ENCODE results near the gene PDZD2.

Gene PDZD2

GRCh38 chr5:31941151-31941755 is 302.3 kb downstream of the PDZD2 start:
- DNase-seq = no peak
- Histone ChIP-seq H3K27ac (no peak overlapping the region), H3K4me3 (ENCODE audit: low read depth, low read length) (no peak overlapping the region), H3K36me3 (replicated peaks) (no peaks in the 10 kb centered on the region), H3K27me3 (replicated peaks) (no peaks in the 10 kb centered on the region)
- in situ Hi-C loops (cut with HindIII; ENCODE audit: low pct_ligation_motif_present, low sequenced_read_pairs) = no loop called here
- TF ChIP-seq CTCF (IDR thresholded peaks at IDR 0.05; ENCODE audit: low read depth, low read length, missing control alignments) = no peak

GRCh38 chr5:31942546-31942945 is 303.6 kb downstream of the PDZD2 start:
- Histone ChIP-seq H3K36me3 (replicated peaks) (no peaks in the 10 kb centered on the region), H3K4me3 (ENCODE audit: low read depth, low read length) (no peak overlapping the region), H3K27ac (no peak overlapping the region), H3K27me3 (replicated peaks) (no peaks in the 10 kb centered on the region)
- DNase-seq = no peak
- in situ Hi-C loops (cut with HindIII; ENCODE audit: low pct_ligation_motif_present, low sequenced_read_pairs) = no loop called here
- no peak for TF ChIP-seq CTCF (IDR thresholded peaks at IDR 0.05; ENCODE audit: low read depth, low read length, missing control alignments)

DNA sequence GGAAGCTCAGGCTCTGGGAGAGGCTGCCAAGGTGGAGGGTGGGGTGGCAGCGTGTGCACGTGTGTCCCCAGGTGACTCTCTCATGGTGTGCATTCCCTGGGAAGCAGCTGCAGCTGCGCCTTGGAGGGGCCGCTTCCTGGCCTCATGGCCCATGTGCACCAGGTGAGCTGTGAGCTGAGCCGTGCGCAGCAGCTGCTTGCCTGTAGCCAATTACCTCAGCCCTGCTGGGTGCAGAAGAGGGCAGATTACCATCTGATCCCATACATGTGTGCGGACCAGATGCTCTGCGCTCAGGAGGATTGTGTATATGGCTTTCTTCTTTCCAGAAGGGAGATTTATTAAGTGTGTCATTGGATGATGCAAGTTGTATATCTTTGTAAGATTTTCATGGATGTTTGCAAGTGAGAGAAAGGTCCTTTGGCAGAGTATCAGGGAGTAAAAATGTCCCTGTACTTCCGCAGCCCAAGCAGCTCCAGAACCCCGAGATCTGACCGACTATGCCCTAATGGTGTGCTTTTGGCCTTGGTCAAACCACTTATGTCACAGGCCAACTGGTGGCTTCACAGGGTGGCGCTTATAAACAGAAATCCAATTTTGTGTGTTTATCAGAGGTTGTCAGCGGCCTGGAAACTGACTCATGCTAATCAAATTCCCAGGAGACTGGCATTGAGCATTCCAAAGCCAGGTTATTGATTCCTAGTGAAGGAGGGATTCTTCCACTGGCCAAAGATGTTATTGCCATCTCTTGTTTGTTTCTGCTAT is 305.9 kb downstream of the PDZD2 start:
- TF ChIP-seq CTCF (IDR thresholded peaks at IDR 0.05; ENCODE audit: low read depth, low read length, missing control alignments) = no peak
- no peak overlapping the region for H3K27ac ChIP-seq

GRCh38 chr5:31948006-31948405 is 309.1 kb downstream of the PDZD2 start:
- DNase-seq = no peak
- in situ Hi-C loops (cut with HindIII; ENCODE audit: low pct_ligation_motif_present, low sequenced_read_pairs) = no loop called here
- no peak overlapping the region for H3K4me3 ChIP-seq (ENCODE audit: low read depth, low read length)
- H3K36me3 ChIP-seq (replicated peaks) = no peaks in the 10 kb centered on the region
- H3K27ac ChIP-seq = no peak overlapping the region
- no peak for TF ChIP-seq CTCF (IDR thresholded peaks at IDR 0.05; ENCODE audit: low read depth, low read length, missing control alignments)
- no peaks in the 10 kb centered on the region for H3K27me3 ChIP-seq (replicated peaks)

More for the DNA sequence above, 305.9 kb downstream of the PDZD2 start:
- H3K4me3 ChIP-seq (ENCODE audit: low read depth, low read length) = no peak overlapping the region
- in situ Hi-C loops (cut with HindIII; ENCODE audit: low pct_ligation_motif_present, low sequenced_read_pairs) = no loop called here
- no peak for DNase-seq
- no peaks in the 10 kb centered on the region for H3K36me3 ChIP-seq (replicated peaks)
- H3K27me3 ChIP-seq (replicated peaks) = no peaks in the 10 kb centered on the region

GRCh38 chr5:31952067-31952466 is 313.1 kb downstream of the PDZD2 start:
- Histone ChIP-seq H3K36me3 (replicated peaks) (no peaks in the 10 kb centered on the region), H3K27ac (no peak overlapping the region), H3K4me3 (ENCODE audit: low read depth, low read length) (no peak overlapping the region), H3K27me3 (replicated peaks) (no peaks in the 10 kb centered on the region)
- in situ Hi-C loops (cut with HindIII; ENCODE audit: low pct_ligation_motif_present, low sequenced_read_pairs) = no loop called here
- no peak for TF ChIP-seq CTCF (IDR thresholded peaks at IDR 0.05; ENCODE audit: low read depth, low read length, missing control alignments)
- no peak for DNase-seq

Measured in brain microvascular endothelial cell (primary cell).